HL-60/S4 treated with retinoic acid at 250 ng/mL for 4 days and 3 days (cell line): ENCODE results near the gene CAPN2.

Experiments
- in situ Hi-C: fragments of 300-500 bp; cut with MboI; formaldehyde crosslinking; loops from 2 replicates; pipeline ENCODE4 v1.7.0; 2022; ENCODE audit warnings: low sequenced_read_pairs

Gene CAPN2

DNA sequence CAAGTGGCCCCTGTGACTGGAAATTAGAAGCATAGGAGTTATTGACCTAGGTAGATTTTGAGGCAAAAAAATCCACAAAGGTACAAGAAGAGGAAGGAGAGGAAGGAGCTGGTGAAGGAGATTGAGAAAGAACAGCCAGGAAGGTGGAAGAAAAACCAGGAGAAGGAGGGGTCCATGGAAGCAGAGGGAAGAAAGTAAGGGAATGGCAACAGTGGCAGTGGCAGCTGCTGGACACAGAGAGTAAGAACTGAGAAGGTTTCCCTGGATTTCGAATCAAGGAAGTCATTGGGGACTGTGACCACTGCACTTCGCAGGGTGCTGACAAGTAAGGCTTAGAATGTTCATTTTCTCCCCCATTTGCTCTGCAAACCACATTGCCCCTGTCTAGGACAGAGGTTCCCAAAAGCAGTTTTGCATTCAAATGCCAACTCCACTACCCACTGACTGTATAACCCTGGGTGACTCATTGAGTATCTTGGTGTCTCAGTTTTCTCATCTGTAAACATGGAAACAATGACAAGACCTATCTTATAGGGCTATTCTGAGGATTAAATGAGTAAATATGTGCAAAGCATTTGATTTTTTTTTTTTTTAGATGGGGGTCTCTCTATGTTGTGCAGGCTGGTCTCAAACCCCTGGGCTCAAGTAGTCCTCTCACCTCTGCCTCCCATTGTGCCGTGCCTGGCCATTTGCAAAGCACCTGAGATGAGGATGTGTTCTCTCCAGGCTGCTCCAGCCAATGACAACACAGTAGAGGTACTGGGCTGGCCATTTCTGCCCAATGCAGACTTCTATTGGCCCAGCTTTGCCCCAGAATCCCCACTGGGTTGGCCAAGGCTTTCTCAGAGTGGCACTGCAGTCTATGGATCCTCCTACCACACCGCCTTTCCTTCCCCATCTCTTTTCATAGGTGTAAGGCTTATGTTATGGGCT, 9.3 kb upstream of the CAPN2 start:
- in situ Hi-C loops: no loop called here

DNA sequence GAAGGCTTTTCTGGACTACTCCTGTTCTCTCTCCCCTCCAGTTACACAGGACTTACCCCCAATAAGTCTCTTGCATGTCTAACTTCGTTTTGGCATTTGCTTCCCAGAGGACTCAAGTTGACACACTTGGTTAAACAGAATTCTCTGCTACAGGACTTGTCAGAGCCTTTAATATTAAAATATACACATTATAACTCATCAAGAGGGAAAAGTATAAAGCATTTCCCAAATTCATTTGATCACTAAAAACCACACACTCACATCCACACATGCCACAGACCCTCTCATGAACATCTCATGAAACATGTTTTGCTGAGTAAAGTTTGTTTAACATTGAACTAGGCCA, 8.7 kb upstream of the CAPN2 start:
- in situ Hi-C loops: no loop called here

DNA sequence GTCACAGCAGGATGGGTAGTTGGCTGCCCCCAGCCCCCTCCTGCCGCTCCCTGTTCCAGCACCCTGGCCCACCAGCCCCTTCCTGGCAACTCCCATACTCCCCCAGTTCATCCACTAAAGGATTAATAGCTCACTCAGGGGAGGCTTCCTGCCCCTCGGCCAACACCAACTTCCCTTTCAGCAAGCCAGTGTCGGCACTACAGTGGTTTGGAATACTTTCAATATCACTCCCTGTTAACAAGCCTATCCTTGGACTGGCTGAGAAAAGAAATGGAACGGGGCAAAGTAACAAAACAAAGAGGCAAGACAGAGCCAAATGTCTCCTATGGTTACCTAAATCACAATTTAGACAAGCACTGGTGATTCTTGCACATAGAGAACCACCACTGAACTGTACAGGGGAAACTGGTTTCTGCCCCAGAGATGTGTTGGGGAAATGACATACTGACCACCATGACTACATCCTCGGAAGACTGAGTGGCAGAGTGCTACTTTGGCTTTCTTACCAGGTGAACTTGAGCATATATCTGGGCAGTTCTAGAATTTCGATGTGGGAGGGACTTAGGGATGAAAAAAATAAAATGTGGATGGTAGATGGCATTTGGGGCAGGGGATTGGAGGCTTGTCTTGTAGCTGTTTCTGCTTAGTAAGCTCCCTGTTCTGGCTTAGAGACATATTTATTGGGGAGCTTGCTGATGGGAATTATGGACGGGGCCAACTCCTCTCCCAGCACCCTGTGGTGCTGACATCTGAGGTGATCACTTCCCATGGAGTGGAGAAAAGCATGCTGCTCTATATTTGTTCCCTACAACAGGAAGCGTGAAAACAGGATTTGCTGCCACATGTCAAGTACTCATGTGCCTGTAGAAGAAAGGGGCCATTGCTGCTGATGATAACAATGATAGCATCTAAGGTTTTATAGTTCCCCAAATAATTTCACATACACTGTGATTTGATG, 7.1 kb upstream of the CAPN2 start:
- in situ Hi-C loops: no loop called here

DNA sequence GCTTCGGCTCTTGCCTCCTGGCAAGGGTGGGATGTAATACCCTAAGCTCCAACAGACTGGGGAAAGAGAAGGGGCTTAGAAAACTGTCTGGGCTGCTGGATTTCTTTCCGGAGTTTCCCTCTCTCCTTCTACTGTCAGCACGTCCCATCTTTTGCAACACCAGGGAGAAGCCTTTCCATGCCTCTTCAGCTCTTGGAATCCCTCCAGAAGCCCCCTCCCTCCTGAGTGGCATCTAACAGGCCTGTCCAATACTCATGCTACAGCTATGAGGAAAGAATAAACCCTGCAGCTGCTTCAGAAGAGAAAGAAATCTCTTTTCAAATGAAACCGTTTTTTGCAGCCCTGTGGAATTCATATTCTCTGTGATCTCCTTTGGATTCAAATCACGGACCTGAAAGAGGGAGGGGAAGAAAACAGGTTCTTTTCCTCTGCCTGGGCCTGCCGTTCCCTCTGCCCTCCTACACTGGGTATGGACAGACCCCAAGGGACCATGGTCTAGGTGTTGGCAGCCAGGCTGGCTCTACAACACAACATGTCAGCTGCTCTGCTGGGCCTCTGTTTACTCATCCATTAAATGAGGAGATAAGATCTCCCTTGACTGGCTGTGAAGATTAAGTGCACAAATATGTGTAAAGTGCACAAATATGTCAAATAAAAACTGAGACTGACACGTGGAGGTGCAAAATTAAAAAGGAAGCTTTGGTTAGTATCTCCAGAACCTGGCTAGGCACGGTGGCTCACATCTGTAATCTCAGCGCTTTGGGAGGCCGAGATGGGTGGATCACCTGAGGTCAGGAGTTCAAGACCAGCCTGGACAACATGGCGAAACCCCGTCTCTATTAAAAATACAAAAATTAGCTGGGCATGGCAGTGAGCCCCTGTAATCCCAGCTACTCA, 6.0 kb upstream of the CAPN2 start:
- in situ Hi-C loops: no loop called here

DNA sequence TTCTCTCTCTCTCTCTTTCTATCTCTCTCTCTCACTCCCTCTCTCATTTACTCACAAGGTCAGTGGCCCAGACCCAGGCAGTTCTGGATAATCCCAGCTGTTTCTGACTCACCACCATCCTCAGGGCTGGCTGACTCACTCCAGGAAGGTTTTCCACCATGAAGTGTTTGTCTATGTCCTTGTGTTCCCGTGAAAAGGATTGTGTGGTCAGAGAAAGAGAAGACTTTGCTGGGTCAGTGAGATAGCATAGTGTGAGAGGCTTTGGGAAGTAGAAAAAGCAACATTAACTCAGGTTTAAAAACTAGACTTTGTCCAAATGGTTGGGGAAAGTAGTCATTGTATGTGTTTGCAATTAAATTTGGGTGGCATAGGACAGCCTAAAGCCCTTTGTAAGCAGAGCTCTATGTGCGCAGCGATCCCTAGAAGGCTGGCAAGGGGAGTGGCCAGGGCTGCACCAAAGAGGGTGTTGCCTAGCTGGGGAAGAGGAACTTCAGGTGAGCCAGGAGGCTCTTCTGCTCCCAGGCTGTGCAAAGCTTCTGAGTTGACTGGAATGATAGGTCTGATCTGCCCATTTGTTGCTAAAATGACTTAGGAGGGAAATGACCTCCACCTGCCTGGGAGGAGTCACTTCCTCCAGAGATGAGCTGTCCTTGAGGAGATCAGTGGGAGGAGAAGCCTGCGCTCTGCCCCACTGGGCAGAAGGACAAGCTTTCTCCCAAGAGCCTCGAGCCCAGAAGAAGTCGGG, 4.9 kb upstream of the CAPN2 start:
- in situ Hi-C loops: no loop called here

DNA sequence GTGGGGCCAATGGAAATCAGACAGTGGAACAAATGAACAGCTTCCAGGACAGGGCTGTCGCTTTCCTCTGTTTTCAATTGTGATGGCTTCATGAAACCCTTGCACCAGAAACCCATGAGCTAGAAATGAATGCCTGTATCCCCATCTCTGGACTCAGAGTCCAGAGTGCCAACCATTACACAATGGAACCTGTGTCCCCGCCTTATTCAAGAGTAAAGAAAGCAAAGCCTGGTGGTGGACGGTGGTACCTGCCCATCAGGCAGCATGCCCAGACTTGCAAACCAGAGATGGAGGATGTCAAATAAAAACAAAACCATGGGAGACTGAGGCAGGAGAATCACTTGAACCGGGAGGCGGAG, 4.4 kb upstream of the CAPN2 start:
- in situ Hi-C loops: no loop called here

DNA sequence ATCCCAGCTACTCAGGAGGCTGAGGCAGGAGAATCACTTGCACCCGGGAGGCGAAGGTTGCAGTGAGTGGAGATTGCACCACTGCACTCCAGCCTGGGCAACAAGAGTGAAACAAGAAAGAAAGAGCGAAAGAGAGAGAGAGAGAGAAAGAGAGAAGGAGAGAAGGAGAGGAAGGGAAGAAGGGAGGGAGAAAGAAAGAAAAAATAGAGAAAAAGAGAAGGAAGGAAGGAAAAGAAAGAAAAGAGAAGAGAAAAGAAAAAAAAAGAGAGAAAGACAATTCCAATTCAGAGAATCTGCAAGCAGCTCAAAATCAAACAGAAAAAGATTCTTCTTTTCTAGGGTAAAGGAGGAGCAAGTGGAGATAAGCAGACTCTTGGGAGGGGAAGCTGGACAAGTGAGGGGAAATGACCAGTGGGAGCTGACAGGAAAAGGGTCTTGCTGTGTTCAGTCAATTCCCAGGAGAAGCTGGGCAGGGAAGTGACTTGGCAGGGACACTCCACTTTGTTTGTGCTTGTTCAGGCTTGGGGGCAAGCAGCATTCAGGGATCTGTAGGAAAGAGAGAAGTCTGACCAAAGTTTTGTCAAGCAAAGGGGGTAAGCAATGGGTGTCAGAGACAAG, 3.6 kb upstream of the CAPN2 start:
- in situ Hi-C loops: no loop called here

DNA sequence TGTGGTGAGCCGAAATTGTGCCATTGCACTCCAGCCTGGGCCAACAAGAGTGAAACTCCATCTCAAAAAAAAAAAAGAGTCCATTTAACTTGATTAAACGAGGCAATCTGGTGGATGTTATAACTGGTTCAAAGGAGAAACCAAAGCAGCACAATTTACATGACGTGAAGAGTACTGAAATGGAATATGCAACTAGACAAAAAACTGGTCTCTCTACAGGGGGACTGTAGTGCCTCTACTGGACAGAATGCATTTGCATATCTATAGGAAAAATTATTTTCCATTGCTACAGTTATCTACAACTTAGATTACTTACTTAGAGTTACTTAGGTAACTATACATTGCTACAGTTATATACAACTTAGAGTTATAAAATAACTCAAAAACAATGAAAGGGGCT, 2.7 kb upstream of the CAPN2 start:
- in situ Hi-C loops: no loop called here

DNA sequence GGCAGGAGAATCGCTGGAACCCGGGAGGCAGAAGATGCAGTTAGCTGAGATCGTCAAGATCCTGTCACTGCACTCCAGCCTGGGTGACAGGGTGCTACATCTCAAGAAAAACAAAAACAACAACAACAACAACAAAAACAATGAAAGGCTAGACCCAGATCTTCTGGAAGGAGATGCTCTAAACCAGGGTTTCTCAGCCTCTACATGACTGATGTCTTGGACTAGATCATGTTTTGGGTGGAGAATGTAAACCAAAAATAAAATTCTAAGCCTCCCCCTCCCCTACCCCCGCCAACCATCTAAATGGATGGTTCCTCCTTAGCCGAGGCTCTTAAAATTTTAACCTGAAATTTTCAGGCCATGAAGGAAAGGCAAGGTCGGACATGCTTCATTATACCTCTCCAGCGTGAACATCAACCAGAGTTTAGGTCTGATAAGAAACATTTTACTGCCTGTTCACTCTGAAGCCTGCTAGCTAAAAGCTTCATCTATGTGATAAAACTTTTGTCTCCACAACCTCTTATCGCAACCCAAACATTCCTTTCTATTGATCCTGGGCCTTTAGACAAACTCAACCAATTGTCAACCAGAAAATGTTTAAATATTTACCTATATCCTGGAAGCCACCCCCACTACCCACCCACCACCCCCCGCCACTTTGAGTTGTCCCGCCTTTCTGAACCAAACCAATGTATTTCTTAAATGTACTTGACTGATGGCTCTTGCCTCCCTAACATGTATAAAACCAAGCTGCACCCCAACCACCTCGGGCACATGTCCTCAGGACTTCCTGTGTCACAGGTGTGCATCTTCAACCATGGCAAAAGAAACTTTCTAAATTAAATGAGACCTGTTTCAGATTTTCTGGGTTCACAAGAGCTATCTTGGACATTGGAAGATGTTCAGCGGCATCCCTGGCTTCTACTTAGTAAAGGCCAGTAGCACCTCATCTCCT, 1.9 kb upstream of the CAPN2 start:
- in situ Hi-C loops: no loop called here

DNA sequence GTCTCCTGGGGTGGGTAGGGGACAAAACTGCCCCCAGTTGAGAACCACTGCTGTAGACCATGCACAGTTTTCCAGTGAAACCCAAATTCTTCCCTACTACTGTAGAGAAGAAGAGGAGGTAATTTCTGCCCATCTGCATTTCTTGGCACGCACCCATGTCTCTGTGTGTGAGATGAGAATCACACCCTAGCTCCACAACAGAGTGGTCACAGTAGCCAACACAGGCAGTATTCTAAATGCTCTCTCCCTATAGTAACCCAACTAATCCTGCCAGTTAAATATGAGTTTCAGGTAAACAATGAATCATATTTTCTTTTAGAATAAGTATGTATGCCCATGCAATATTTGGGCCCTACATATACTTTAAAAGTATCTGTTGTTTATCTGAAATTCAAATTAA, 1.2 kb upstream of the CAPN2 start:
- in situ Hi-C loops: no loop called here

DNA sequence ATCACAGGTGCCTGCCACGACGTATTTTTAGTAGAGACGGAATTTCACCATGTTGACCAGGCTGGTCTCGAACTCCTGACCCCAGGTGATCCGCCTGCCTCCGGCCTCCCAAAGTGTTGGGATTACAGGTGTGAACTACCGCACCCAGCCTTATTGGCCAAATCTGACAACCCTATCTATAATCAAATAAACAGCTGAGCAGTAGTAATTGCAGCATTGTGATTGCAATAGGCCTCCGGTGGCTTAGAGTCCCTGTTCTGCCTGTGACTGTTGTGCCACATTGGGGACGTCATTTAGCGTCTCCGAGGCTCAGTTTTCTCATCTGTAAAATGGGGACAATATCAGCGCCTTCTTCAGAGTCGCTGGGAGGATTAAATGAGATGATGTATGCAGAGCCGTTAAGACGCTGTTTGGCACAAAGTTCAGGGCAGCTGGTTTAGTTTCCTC, 569 bp upstream of the CAPN2 start:
- in situ Hi-C loops: no loop called here

DNA sequence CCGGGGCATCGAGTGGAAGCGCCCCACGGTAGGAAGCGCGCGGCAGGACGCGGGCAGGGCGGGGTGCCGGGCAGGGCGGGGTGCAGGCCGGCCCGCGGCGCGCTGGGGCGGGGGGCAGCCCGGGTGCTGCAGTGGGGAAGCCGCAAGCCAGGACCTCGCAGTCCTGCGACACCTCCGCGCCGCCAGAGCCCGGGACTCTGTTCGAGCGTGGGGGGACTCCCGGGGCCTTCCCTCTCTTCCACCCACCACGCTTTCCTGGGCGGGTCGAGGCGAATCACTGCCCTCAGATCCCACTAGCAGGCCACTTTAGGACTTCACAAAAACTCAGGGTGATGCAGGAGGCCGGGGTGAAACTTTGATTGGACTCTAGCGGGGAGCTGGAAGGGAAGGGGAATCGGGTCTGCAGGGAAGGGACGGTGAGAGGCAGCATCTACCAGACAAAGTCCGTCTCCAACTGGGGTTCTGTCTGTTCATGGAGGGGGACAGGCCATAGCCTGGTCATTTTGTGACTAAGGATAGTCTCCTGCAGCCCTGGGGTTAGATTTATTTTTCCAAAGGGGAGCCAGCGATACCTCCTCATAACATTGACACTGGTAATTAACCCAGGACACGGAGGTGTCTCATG, 623 bp downstream of the CAPN2 start:
- in situ Hi-C loops: no loop called here

DNA sequence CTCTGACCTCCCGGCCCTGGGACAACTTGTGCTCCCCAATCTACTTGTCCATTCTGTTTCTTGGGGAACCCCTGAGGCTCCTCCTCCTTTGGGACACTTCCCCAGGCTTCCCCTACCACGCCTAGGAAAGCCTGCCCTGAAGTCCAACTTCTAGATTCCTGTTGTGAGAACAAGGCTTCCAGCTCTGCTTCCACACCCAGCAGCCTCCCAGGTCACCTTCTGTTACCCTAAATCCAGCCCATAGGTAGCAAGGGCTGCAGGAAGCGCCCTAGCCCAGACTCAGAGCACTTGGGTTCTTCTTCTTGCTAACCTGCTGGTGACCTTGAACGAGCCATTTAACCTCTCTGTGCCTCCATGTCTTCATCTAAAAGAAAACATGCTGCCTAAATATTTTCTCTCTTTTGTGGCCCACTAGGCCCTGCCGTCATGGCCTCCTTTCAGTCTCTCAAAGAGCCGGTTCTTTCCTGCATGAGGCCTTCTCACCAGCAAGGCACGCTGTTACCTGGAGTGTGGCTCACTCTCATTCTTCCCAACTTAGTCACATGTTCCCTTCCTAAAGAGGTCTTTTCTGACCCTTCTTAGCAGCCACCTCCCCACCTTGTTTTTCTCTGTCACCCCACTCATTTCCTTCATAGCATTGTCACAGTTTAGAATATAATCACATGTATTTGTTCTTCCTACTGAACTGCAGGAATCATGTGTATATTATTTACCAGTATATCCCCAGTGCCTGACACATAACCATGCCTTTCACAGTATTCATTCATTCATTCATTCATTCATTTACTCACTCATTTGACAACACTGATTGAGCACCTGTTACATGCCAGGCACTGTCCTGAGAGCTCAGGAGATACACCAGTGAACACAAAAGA, 1.4 kb downstream of the CAPN2 start:
- in situ Hi-C loops: no loop called here

DNA sequence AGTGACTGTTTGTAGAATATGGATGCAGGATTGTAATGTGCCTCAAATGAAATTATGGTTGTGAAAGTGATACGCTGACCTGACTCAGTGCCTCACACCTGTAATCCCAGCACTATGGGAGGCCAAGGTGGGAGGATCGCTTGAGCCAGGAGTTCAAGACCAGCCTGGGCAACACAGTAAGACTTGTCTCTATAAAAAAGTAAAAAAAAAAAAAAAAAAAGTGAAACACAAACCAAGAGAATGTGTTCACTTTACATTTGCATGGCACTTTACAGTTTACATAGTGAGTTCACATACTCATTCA, 2.0 kb downstream of the CAPN2 start:
- in situ Hi-C loops: no loop called here

DNA sequence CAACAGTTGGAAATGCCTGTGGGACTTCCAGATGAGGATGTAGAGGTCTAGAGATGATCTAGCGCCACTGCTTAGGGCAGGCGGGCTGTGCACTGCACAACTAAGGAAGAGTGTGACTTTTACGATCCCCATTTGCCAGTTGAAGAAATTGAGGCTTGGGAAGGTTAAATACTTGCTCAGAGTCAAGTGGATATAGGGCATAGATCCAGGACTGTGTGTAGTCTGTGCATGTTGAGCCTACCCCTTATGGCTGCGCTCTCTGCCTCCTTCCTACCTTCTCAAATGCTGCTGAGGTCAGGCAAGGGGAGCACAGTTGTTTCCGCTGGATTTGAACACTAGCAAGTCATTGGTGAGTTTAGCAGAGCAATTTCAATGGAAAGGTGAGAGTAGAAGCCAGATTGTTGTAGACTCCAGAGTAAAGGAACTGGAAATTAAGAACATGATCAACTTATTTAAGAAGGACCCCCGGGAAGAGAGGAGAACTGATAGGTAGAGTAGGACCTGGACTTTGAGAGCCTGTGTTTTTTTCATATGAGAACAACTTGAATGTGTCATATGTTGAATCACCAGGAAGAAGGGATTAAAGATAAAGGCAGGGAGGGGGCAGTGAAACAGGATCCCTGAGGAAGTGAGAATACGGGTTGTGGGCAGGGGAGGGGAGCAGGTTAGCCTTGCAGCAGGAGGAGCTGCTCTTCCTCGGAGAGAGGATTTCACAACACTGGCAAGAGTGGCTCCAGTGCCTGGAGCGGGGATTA, 2.7 kb downstream of the CAPN2 start:
- in situ Hi-C loops: no loop called here

DNA sequence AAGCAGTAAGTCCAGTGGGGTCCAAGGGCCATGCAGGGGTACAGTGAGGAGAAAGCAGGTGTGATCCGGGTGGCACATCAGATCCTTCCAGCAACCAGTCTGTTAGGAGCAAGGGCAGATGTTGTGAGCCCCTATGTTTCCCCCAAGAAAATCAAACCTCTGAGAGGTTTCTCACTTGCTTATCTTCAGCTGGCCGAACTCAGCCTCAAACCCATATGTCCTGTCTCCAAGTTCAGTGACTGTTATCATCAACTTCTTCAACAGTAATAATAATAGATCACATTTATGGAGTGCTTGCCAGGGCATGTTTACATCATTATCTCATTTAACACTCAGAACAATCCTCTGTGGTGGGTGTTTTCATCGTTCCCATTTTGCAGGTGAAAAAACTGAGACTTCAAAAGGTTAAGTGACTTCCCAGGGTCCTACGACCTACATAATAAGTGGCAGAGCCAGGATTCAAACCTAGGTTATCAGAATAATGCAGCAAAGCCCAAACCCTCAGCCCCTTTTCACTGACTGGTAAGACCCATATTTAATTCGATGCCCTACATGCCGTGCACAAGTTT, 3.3 kb downstream of the CAPN2 start:
- in situ Hi-C loops: no loop called here
